HCT116 (cell line): Measurements from ENCODE around the gene FAM50A. TPM values are rescaled to one million over a fixed set of nuclear protein-coding genes. Genes with fewer than 3 reads are reported as not detected.
"Not testable (repeated sequence)": the region's sequence is repeated elsewhere in the genome, so short reads cannot be mapped to it uniquely, and the experiment has no call there.

Experiments used
- ATAC-seq: fragments of 200-7000 bp; cut with Tn5 transposase; 2 replicates; pipeline ENCODE4 v1.9.1; 2020; ENCODE audit warnings: mild to moderate bottlenecking, moderate library complexity
- BruUV-seq: library from RNA; stranded (reverse); fragments of 400-500 nt; replicated peaks from 2 replicates; lab custom pipeline; 2021; lab: Mats Ljungman, UMichigan
- CTCF ChIA-PET: fragments of 300-600 bp; sonication (Branson Sonifier 250); formaldehyde crosslinking; loops from one replicate; lab custom pipeline; 2021; ENCODE audit warnings: antibody characterized with exemption; lab: Charles Lee
- POLR2A ChIA-PET: fragments of 300-600, 350-600 bp; sonication (Branson Sonifier 250); formaldehyde crosslinking; loops from one replicate; lab custom pipeline; 2021; ENCODE audit warnings: antibody characterized with exemption; lab: Charles Lee
- RAD21 ChIA-PET, 2 experiments: fragments of 300-600 bp; sonication (Branson Sonifier 250); formaldehyde crosslinking; loops; one replicate each; lab custom pipeline; 2023; ENCODE audit warnings: low total read pairs in 2 of 2; ENCODE audit not compliant: uncharacterized antibody in 2 of 2, unreplicated experiment in 2 of 2, low non-redundant PET in 1 of 2; lab: Charles Lee
- DNase-seq: peaks from one replicate; pipeline ENCODE4 v3.0.0-alpha.2; 2010; ENCODE audit warnings: low read depth, low spot score
- H2AFZ ChIP-seq: fragments of 200-600 bp; shearing (Covaris generic), sonication (generic); 2 replicates; pipeline ENCODE4 v1.6.1; 2017; ENCODE audit warnings: low read depth, mixed run types, mixed read lengths, antibody characterized with exemption, low read length; ENCODE audit not compliant: poor library complexity, severe bottlenecking
- H3K27ac ChIP-seq: 2 replicates; pipeline ENCODE4 v1.5.1; 2012; ENCODE audit warnings: low read depth, low read length
- H3K27me3 ChIP-seq: fragments of 200-600 bp; sonication (generic); 2 replicates; pipeline ENCODE4 v1.6.1; 2016; ENCODE audit warnings: mixed run types, low read length, mixed read lengths; ENCODE audit not compliant: insufficient read depth
- H3K36me3 ChIP-seq, 2 experiments: fragments of 200-500 bp in 1 of 2; fragments of 200-600 bp in 1 of 2; sonication (Bioruptor generic) in 1 of 2; sonication (generic) in 1 of 2; 2 replicates each; pipeline versions ENCODE4 v1.5.1 to v1.6.1; 2014 to 2016; ENCODE audit warnings: low read length in 2 of 2, inconsistent platforms in 1 of 2, mixed read lengths in 1 of 2, mixed run types in 1 of 2; ENCODE audit not compliant: insufficient read depth in 2 of 2, control insufficient read depth in 1 of 2
- H3K4me1 ChIP-seq, 2 experiments: fragments of 200-600 bp in 1 of 2; sonication (generic) in 1 of 2; 2 replicates each; pipeline versions ENCODE4 v1.5.1 to v1.6.1; 2012 to 2017; ENCODE audit warnings: low read length in 2 of 2, inconsistent platforms in 1 of 2, mild to moderate bottlenecking in 1 of 2, mixed read lengths in 1 of 2, mixed run types in 1 of 2, moderate library complexity in 1 of 2; ENCODE audit not compliant: insufficient read depth in 2 of 2, control insufficient read depth in 1 of 2
- H3K4me2 ChIP-seq: fragments of 200-600 bp; sonication (generic); 2 replicates; pipeline ENCODE4 v1.6.1; 2017; ENCODE audit warnings: mixed run types, low read length, mixed read lengths
- H3K4me3 ChIP-seq, 2 experiments: fragments of 200-600 bp in 1 of 2; sonication (generic) in 1 of 2; replicated peaks in 1 of 2; 2 replicates each; pipeline ENCODE4 v1.5.1; 2011 to 2016; ENCODE audit warnings: low read length in 2 of 2, control low read depth in 1 of 2, low read depth in 1 of 2, mild to moderate bottlenecking in 1 of 2, mixed read lengths in 1 of 2, mixed run types in 1 of 2
- H3K79me2 ChIP-seq: fragments of 200-600 bp; sonication (generic); 2 replicates; pipeline ENCODE4 v1.6.1; 2017; ENCODE audit warnings: mild to moderate bottlenecking, mixed run types, low read length, moderate library complexity, mixed read lengths; ENCODE audit not compliant: insufficient read depth
- H3K9ac ChIP-seq: fragments of 200-600 bp; sonication (generic); 2 replicates; pipeline ENCODE4 v1.6.1; 2016; ENCODE audit warnings: low read length, mixed read lengths
- H3K9me2 ChIP-seq: fragments of 200-600 bp; sonication (generic), shearing (Covaris generic); 2 replicates; pipeline ENCODE4 v1.6.1; 2017; ENCODE audit warnings: mixed run types, mild to moderate bottlenecking, moderate library complexity; ENCODE audit not compliant: insufficient read depth
- H3K9me3 ChIP-seq, 2 experiments: fragments of 200-500 bp in 1 of 2; fragments of 200-600 bp in 1 of 2; sonication (Bioruptor generic) in 1 of 2; sonication (generic) in 1 of 2; 2 replicates each; pipeline ENCODE4 v1.6.1; 2014 to 2017; ENCODE audit warnings: low read length in 2 of 2, mixed read lengths in 2 of 2, inconsistent platforms in 1 of 2, low read depth in 1 of 2, mild to moderate bottlenecking in 1 of 2, mixed run types in 1 of 2, moderate library complexity in 1 of 2; ENCODE audit not compliant: control insufficient read depth in 1 of 2, insufficient read depth in 1 of 2
- H4K20me1 ChIP-seq: fragments of 200-600 bp; sonication (generic), shearing (Covaris generic); 2 replicates; pipeline ENCODE4 v1.6.1; 2017; ENCODE audit warnings: mixed run types, mild to moderate bottlenecking, moderate library complexity; ENCODE audit not compliant: insufficient read depth
- ATF3 ChIP-seq: IDR thresholded peaks from 2 replicates; pipeline ENCODE4 v1.6.1; 2012
- ELF1 ChIP-seq: IDR thresholded peaks from 2 replicates; pipeline ENCODE4 v1.6.1; 2012; ENCODE audit warnings: low read depth, borderline replicate concordance
- MAX ChIP-seq: IDR thresholded peaks from 2 replicates; pipeline ENCODE4 v1.6.1; 2012
- POLR2A ChIP-seq: IDR thresholded peaks from 2 replicates; pipeline ENCODE4 v1.7.0; 2011; ENCODE audit warnings: borderline replicate concordance; ENCODE audit not compliant: insufficient read depth, insufficient read length; ENCODE audit errors: extremely low read depth
- RAD21 ChIP-seq: IDR thresholded peaks from 2 replicates; pipeline ENCODE4 v1.6.1; 2012; ENCODE audit warnings: low read depth, mild to moderate bottlenecking
- SIN3A ChIP-seq: IDR thresholded peaks from 2 replicates; pipeline ENCODE4 v1.6.1; 2012; ENCODE audit warnings: low read depth
- SRF ChIP-seq: IDR thresholded peaks from 2 replicates; pipeline ENCODE4 v1.6.1; 2012; ENCODE audit warnings: low read depth
- TCF7L2 ChIP-seq: IDR thresholded peaks from 2 replicates; pipeline ENCODE4 v1.7.0; 2011; ENCODE audit warnings: borderline replicate concordance, inconsistent platforms; ENCODE audit not compliant: insufficient read depth, insufficient read length; ENCODE audit errors: extremely low read depth
- ZFX ChIP-seq: fragments of 450-650 bp; IDR thresholded peaks from 2 replicates; pipeline ENCODE4 v1.6.1; 2017
- intact Hi-C: fragments of 100-400 bp; cut with micrococcal nuclease; formaldehyde crosslinking; loops from 2 replicates; pipeline ENCODE4 v1.10.0; 2022
- total RNA-seq: library from RNA; stranded (reverse); gene quantifications from one replicate; pipeline ENCODE4 v1.2.1, GENCODE V29; 2021; ENCODE audit not compliant: unreplicated experiment
- TF ChIP-seq, protein P1 (sequence below): IDR thresholded peaks from 2 replicates; pipeline ENCODE4 v1.6.1; 2012; ENCODE audit warnings: low read depth
- TF ChIP-seq, protein P2 (sequence below): IDR thresholded peaks from 2 replicates; pipeline ENCODE4 v1.6.1; 2011; ENCODE audit warnings: mild to moderate bottlenecking, low read length, moderate library complexity; ENCODE audit not compliant: insufficient replicate concordance; ENCODE audit errors: extremely low read depth

Gene FAM50A
- total RNA-seq, 1 experiment from 2014 or later, result 46.5 TPM

DNA sequence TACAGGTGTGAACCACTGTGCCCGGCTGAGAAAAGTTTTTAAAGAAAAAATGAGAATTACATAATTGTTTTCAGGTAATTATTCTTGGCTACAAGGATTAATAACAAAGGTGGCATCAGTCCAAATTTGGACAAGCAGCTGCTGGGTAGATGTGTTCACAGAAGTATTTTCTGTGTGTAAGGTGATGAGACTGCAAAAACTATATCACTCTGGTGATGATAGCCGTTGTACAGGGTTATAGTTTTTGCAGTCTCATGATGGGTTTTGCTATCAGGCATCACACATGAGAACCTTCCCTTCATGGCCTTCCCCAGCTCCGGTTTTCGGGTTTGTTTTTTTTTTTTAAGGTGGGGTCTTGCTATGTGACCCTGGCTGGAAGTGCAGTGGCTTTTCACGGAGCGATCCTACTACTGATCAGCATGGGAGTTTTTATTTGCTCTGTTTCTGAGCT lies 51.6 kb downstream of the FAM50A start:
- no peak overlapping the region for H3K4me2 ChIP-seq
- H3K4me3 ChIP-seq, result no peak overlapping the region
- no TSS peak for BruUV-seq
- H3K9ac ChIP-seq, result no peak overlapping the region
- H4K20me1 ChIP-seq, result no peaks in the 10 kb centered on the region
- H3K27ac ChIP-seq, result no peak overlapping the region
- POLR2A ChIA-PET, result no interaction called here
- no peaks in the 10 kb centered on the region for H3K79me2 ChIP-seq
- RAD21 ChIA-PET, result no interaction called here
- H3K27me3 ChIP-seq, result no peaks in the 10 kb centered on the region
- no peak for ATAC-seq
- H2AFZ ChIP-seq, result no peak overlapping the region
- no peaks in the 10 kb centered on the region for H3K36me3 ChIP-seq
- CTCF ChIA-PET, result no interaction called here
- TF ChIP-seq ELF1, result no peak
- TF ChIP-seq POLR2A, result no peak
- no peak for TF ChIP-seq TCF7L2
- TF ChIP-seq, protein P1, sequence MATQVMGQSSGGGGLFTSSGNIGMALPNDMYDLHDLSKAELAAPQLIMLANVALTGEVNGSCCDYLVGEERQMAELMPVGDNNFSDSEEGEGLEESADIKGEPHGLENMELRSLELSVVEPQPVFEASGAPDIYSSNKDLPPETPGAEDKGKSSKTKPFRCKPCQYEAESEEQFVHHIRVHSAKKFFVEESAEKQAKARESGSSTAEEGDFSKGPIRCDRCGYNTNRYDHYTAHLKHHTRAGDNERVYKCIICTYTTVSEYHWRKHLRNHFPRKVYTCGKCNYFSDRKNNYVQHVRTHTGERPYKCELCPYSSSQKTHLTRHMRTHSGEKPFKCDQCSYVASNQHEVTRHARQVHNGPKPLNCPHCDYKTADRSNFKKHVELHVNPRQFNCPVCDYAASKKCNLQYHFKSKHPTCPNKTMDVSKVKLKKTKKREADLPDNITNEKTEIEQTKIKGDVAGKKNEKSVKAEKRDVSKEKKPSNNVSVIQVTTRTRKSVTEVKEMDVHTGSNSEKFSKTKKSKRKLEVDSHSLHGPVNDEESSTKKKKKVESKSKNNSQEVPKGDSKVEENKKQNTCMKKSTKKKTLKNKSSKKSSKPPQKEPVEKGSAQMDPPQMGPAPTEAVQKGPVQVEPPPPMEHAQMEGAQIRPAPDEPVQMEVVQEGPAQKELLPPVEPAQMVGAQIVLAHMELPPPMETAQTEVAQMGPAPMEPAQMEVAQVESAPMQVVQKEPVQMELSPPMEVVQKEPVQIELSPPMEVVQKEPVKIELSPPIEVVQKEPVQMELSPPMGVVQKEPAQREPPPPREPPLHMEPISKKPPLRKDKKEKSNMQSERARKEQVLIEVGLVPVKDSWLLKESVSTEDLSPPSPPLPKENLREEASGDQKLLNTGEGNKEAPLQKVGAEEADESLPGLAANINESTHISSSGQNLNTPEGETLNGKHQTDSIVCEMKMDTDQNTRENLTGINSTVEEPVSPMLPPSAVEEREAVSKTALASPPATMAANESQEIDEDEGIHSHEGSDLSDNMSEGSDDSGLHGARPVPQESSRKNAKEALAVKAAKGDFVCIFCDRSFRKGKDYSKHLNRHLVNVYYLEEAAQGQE, result no peak
- no peak for TF ChIP-seq MAX
- TF ChIP-seq SIN3A, result no peak
- TF ChIP-seq RAD21, result no peak
- TF ChIP-seq, protein P2, sequence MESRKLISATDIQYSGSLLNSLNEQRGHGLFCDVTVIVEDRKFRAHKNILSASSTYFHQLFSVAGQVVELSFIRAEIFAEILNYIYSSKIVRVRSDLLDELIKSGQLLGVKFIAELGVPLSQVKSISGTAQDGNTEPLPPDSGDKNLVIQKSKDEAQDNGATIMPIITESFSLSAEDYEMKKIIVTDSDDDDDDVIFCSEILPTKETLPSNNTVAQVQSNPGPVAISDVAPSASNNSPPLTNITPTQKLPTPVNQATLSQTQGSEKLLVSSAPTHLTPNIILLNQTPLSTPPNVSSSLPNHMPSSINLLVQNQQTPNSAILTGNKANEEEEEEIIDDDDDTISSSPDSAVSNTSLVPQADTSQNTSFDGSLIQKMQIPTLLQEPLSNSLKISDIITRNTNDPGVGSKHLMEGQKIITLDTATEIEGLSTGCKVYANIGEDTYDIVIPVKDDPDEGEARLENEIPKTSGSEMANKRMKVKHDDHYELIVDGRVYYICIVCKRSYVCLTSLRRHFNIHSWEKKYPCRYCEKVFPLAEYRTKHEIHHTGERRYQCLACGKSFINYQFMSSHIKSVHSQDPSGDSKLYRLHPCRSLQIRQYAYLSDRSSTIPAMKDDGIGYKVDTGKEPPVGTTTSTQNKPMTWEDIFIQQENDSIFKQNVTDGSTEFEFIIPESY, result no peak
- TF ChIP-seq ZFX, result no peak
- no peak for TF ChIP-seq ATF3
- TF ChIP-seq SRF, result no peak
- DNase-seq, result no peak
- intact Hi-C loops, result no loop called here
- H3K9me3 ChIP-seq, result no peaks in the 10 kb centered on the region
- H3K4me1 ChIP-seq, result peaks cover 0 to 5% of the 10 kb centered on the region in 2 experiments; a peak in 1 of 4 replicates
- H3K9me2 ChIP-seq, result no peaks in the 10 kb centered on the region

DNA sequence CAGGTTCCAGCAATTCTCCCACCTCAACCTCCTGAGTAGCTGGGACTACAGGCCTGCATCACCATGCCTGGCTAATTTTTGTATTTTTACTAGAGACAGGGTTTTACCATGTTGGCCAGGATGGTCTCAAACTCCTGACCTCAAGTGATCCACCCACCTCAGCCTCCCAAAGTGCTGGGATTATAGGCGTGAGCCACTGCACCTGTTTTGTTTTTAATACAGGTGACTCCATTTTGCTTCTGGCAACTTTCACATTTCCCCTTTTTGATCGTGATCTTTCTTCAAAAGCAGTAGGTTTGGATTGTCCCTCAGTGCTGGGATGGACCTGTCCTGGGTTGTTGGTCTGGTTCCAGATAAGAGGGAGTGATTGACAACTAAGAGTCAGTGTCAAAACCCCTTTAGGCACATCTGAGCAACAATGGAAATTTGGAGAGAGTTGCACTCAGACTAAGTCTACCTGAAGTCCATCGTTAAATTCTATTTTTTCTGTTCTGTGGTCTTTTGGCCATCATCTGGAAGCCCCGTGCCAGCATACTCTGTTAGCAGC lies 52.7 kb downstream of the FAM50A start:
- H3K27ac ChIP-seq, H3K9ac ChIP-seq, BruUV-seq, H3K4me3 ChIP-seq, H3K36me3 ChIP-seq, DNase-seq, intact Hi-C loops, H3K9me2 ChIP-seq, H4K20me1 ChIP-seq, H3K27me3 ChIP-seq, H3K4me2 ChIP-seq, H2AFZ ChIP-seq, RAD21 ChIA-PET, H3K79me2 ChIP-seq, ATAC-seq, H3K9me3 ChIP-seq, H3K4me1 ChIP-seq, POLR2A ChIA-PET: not testable (repeated sequence)
- CTCF ChIA-PET, result interaction anchor here (0.6 kb wide), 1 partner anchor 587 kb away, joined by 4 read pairs; no protein-coding TSS in a partner anchor
